CD4-positive, alpha-beta memory T cell (primary cell): ENCODE results near the gene CSTB. TPM values are rescaled to one million over a fixed set of nuclear protein-coding genes. Genes with fewer than 3 reads are reported as not detected.

Source experiments
- CTCF ChIA-PET: fragments of 350-600 bp; sonication (Branson Sonifier 250); formaldehyde crosslinking; loops from one replicate; lab custom pipeline; 2021; ENCODE audit warnings: inconsistent platforms; ENCODE audit not compliant: partially characterized antibody; lab: Charles Lee
- POLR2A ChIA-PET: fragments of 350-600 bp; sonication (Branson Sonifier 250); formaldehyde crosslinking; loops from one replicate; lab custom pipeline; 2021; ENCODE audit not compliant: partially characterized antibody; lab: Charles Lee
- DNase-seq, 5 donors: peaks; one replicate each; pipeline versions ENCODE4 v3.0.0 to v3.0.0-alpha.2; 2020 to 2022; ENCODE audit warnings: mixed read lengths in 1 of 5
- H3K27ac ChIP-seq: one replicate; pipeline ENCODE4 v1.7.0; 2013; ENCODE audit warnings: low read depth, low read length
- H3K27me3 ChIP-seq: 2 replicates; pipeline ENCODE4 v1.7.0; 2013; ENCODE audit warnings: mild to moderate bottlenecking, low read length, moderate library complexity; ENCODE audit not compliant: insufficient read depth
- H3K36me3 ChIP-seq: 2 replicates; pipeline ENCODE4 v1.7.0; 2013; ENCODE audit warnings: mild to moderate bottlenecking, low read length, moderate library complexity; ENCODE audit not compliant: insufficient read depth
- H3K4me1 ChIP-seq: 2 replicates; pipeline ENCODE4 v1.7.0; 2013; ENCODE audit warnings: mild to moderate bottlenecking, low read length, moderate library complexity; ENCODE audit not compliant: insufficient read depth
- H3K4me3 ChIP-seq, 2 donors: one replicate each; pipeline ENCODE4 v1.7.0; 2013; ENCODE audit warnings: low read length in 2 of 2, mild to moderate bottlenecking in 1 of 2
- H3K9me3 ChIP-seq, 2 donors: one replicate each; pipeline ENCODE4 v1.7.0; 2013; ENCODE audit warnings: low read length in 2 of 2, control low read depth in 1 of 2; ENCODE audit not compliant: control insufficient read depth in 1 of 2
- H3K27ac Mint-ChIP-seq, 7 donors: one replicate each; pipeline ENCODE4 v1.8.0; 2020 to 2021; ENCODE audit warnings: mixed read lengths in 7 of 7, mild to moderate bottlenecking in 6 of 7, inconsistent platforms in 3 of 7, moderate library complexity in 3 of 7
- H3K27me3 Mint-ChIP-seq, 2 donors: one replicate each; pipeline ENCODE4 v1.8.0; 2020 to 2021; ENCODE audit warnings: mixed read lengths in 2 of 2
- H3K36me3 Mint-ChIP-seq, 2 donors: one replicate each; pipeline ENCODE4 v1.8.0; 2020 to 2021; ENCODE audit warnings: mixed read lengths in 2 of 2, inconsistent platforms in 1 of 2, mild to moderate bottlenecking in 1 of 2
- H3K4me1 Mint-ChIP-seq, 4 donors: one replicate each; pipeline ENCODE4 v1.8.0; 2020 to 2021; ENCODE audit warnings: mixed read lengths in 4 of 4, mild to moderate bottlenecking in 1 of 4
- H3K4me3 Mint-ChIP-seq, 8 donors: one replicate each; pipeline ENCODE4 v1.8.0; 2020 to 2021; ENCODE audit warnings: mixed read lengths in 8 of 8, mild to moderate bottlenecking in 7 of 8, moderate library complexity in 6 of 8, inconsistent platforms in 3 of 8
- H3K9me3 Mint-ChIP-seq, 8 donors: one replicate each; pipeline ENCODE4 v1.8.0; 2020 to 2021; ENCODE audit warnings: mixed read lengths in 8 of 8, mild to moderate bottlenecking in 5 of 8, inconsistent platforms in 3 of 8, moderate library complexity in 1 of 8
- intact Hi-C: fragments of 100-400 bp; cut with micrococcal nuclease; formaldehyde crosslinking; loops from one replicate; pipeline ENCODE4 v1.15.1; 2023
- polyA plus RNA-seq, 2 donors: library from polyadenylated mRNA; unstranded; fragments of 300-500 nt; fragmentation: Illumina TruSeq; gene quantifications; one replicate each; pipeline ENCODE4 v1.2.3, GENCODE V29; 2021
- total RNA-seq, 2 experiments: library from RNA; stranded (reverse); gene quantifications; one replicate each; pipeline ENCODE4 v1.2.3, GENCODE V29; 2021

CSTB gene
- total and polyA plus RNA-seq, 4 experiments from 2014 or later = 46.0 to 97.0 (median 58.6) TPM

DNA sequence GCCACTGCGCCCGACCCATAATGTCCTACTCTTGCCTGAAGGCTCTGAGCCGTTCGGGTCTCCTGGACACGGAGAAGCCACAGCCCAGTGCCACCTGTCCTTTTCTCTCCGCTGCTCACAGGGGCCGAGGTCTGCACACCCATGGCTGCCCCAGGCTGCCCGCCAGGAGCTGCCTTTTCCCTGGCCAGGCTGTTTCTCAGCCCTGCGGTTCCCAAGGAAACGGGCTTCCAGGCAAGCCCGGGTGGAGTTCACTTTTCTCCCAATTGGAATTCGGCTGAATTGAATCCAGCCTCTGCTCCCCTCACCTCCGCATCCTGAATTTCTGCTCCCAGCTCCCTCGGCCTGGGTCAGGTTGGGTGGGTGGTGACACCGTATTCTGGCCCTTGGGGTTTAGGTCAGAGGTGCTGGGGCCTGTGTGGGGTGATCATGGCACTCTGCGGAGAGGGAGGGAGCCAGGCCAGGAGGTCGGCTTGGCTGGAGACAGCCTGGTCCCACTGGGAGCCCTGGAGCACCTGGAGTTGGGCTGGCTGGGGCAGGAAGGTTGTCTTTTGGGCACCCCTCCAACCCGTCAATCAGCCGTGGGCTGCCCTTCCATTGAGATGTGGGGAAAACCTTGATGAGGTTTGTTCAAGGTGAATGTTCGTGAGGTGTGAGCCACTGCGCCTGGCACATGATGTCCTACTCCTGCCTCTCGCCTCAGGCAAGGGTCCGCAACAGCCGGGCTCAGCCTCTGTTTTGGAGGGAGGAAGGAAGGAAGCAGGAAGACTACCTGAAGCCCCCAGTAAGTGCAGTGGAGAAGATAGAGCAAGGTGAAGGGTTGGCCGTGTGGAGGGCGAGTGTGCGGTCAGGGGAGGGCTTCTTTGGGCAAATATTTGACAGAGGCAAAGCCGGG lies 38.4 kb upstream of the CSTB start:
- H3K36me3 ChIP-seq = no peaks in the 10 kb centered on the region
- Mint-ChIP-seq H3K9me3 (peaks cover 5 to 11% (median 8%) of the 10 kb centered on the region in 8 donors), H3K36me3 (peaks cover 0 to 7% of the 10 kb centered on the region in 2 donors), H3K27me3 (peaks cover 0 to 2% of the 10 kb centered on the region in 2 donors), H3K4me3 (peak overlapping the region in 3 of 8 donors; percentile 29 to 56 (median 31)), H3K4me1 (peaks cover 6 to 10% (median 7%) of the 10 kb centered on the region in 4 donors), H3K27ac (peak overlapping the region in 4 of 7 donors; percentile 15 to 56 (median 38))
- H3K4me1 ChIP-seq = peaks cover 8% of the 10 kb centered on the region
- CTCF ChIA-PET = interaction anchor here (6.6 kb wide), 1 partner anchor 162 kb away, joined by 68 read pairs; no protein-coding TSS in a partner anchor
- intact Hi-C loops = no loop called here
- no peak overlapping the region for H3K27ac ChIP-seq
- H3K9me3 ChIP-seq = peaks cover 0 to 7% of the 10 kb centered on the region in 2 donors
- H3K4me3 ChIP-seq = no peak overlapping the region
- no peaks in the 10 kb centered on the region for H3K27me3 ChIP-seq
- DNase-seq = no peak
- POLR2A ChIA-PET = no interaction called here

DNA sequence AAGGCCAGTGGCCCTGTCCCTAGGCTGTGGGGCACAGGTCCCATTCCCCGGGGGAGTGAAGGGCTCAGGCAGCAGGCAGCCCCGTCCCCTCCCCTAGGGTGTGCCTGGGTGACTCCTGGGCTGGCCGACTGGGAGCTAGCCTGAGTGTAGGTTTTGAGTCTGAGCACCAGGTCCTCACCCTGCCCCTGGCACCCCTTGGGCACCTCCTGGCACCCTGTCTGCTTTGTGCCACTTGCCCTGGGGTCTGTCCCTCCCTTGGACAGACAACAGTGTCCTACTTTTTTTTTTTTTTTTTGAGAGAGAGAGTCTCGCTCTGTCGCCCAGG lies 37.5 kb upstream of the CSTB start:
- Histone ChIP-seq H3K9me3 (peaks cover 0 to 3% of the 10 kb centered on the region in 2 donors), H3K27me3 (no peaks in the 10 kb centered on the region), H3K36me3 (no peaks in the 10 kb centered on the region), H3K4me3 (no peak overlapping the region), H3K27ac (no peak overlapping the region), H3K4me1 (peaks cover 8% of the 10 kb centered on the region)
- H3K9me3 Mint-ChIP-seq = peaks cover 0 to 4% (median 3%) of the 10 kb centered on the region in 8 donors
- H3K27me3 Mint-ChIP-seq = peaks cover 0 to 2% of the 10 kb centered on the region in 2 donors
- CTCF ChIA-PET = interaction anchor here (0.7 to 6.6 kb wide), 2 partner anchors 51 to 163 kb away, joined by 3 to 68 read pairs; no protein-coding TSS in a partner anchor
- no peak for DNase-seq
- intact Hi-C loops = no loop called here
- peaks cover 0 to 2% of the 10 kb centered on the region in 2 donors for H3K36me3 Mint-ChIP-seq
- POLR2A ChIA-PET = no interaction called here
- H3K4me3 Mint-ChIP-seq = no peak overlapping the region
- H3K4me1 Mint-ChIP-seq = peaks cover 6 to 10% (median 7%) of the 10 kb centered on the region in 4 donors
- H3K27ac Mint-ChIP-seq = no peak overlapping the region

DNA sequence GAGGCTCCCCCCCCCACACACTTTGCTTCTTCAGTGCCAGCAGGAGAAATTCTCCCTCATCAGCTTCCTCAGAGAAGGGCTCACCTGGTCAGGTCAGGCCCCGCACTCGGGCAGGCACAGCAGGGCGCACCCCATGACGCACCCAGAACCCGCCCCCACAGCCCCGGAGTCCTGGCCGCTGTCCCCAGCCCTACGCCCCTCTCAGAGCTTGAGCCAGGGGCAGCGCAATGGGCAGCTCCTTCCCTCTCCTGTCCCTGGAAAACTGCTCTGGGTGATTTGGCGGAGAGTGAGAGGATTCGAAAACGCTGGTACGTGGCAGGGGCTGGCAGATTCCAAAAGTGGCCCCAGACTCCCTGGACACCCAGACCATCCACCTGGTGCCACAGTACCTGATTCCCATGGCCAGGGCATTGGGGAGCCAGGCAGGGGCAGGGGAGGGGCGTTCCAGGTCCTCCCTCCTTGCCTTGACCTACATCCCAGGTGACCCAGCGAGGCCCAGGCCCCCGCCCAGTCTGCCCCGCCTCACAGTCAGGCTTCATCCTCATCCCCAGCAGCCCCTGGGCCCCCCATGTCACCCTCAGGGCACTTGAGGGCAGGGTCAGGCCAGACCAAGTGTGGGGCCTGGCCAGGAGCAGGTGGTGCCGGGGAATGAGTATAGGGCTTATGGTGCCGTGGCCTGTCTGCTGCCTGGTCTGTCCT lies 37.0 kb upstream of the CSTB start:
- Mint-ChIP-seq H3K4me1 (peaks cover 6 to 10% (median 7%) of the 10 kb centered on the region in 4 donors), H3K27ac (no peak overlapping the region), H3K9me3 (no peaks in the 10 kb centered on the region), H3K27me3 (peaks cover 0 to 2% of the 10 kb centered on the region in 2 donors), H3K4me3 (no peak overlapping the region), H3K36me3 (no peaks in the 10 kb centered on the region)
- intact Hi-C loops = no loop called here
- no peak for DNase-seq
- no peak overlapping the region for H3K27ac ChIP-seq
- H3K9me3 ChIP-seq = no peaks in the 10 kb centered on the region
- CTCF ChIA-PET = interaction anchor here (0.7 to 7.2 kb wide), 3 partner anchors 51 to 164 kb away, joined by 3 to 68 read pairs (median 39); no protein-coding TSS in a partner anchor
- H3K4me3 ChIP-seq = no peak overlapping the region
- no peaks in the 10 kb centered on the region for H3K36me3 ChIP-seq
- POLR2A ChIA-PET = no interaction called here
- H3K27me3 ChIP-seq = no peaks in the 10 kb centered on the region
- peaks cover 8% of the 10 kb centered on the region for H3K4me1 ChIP-seq

DNA sequence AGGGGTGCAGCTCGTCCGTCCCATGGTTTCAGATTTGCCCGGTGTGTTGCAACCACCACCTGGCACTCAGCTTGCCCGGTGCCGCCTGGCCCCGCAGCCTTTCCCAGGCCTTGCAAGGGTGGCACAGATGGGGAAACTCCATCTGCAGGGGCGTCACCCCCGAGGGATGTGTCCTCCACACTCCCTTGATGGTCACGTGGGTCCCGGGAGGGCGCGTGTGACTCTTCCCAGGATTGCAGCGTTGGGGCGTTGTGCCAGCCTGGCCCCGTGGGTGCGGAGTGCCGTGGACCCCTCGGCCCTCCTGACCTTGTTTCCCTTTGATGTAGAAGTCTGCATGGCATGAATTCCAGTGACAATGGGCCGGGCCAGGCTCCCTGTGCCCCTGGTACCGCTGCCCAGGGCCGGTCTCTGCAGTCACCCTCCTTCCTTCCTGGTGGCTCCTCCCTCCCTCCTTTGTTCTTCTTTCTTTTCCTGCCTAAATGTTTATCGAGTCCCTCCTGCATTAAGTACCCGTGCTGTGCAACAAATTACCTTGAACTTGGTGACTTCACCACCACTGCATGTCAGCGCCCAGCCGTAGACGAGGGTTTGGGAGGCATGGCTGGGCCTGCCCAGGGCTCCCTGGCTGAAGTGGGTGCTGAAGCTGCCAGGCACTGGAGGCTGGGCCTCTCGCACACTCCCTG lies 36.2 kb upstream of the CSTB start:
- H3K27ac Mint-ChIP-seq = no peak overlapping the region
- H3K27ac ChIP-seq = no peak overlapping the region
- no peak overlapping the region for H3K4me3 ChIP-seq
- peaks cover 8% of the 10 kb centered on the region for H3K4me1 ChIP-seq
- H3K4me1 Mint-ChIP-seq = peaks cover 6 to 10% (median 7%) of the 10 kb centered on the region in 4 donors
- ChIA-PET POLR2A (no interaction called here), CTCF (interaction anchor here (1.6 to 7.2 kb wide), 5 partner anchors 11 to 164 kb away, joined by 5 to 68 read pairs (median 9); no protein-coding TSS in a partner anchor)
- H3K27me3 Mint-ChIP-seq = peaks cover 0 to 2% of the 10 kb centered on the region in 2 donors
- H3K4me3 Mint-ChIP-seq = no peak overlapping the region
- no peak for DNase-seq
- H3K9me3 ChIP-seq = no peaks in the 10 kb centered on the region
- intact Hi-C loops = no loop called here
- no peaks in the 10 kb centered on the region for H3K9me3 Mint-ChIP-seq
- no peaks in the 10 kb centered on the region for H3K36me3 Mint-ChIP-seq
- no peaks in the 10 kb centered on the region for H3K36me3 ChIP-seq
- H3K27me3 ChIP-seq = no peaks in the 10 kb centered on the region

DNA sequence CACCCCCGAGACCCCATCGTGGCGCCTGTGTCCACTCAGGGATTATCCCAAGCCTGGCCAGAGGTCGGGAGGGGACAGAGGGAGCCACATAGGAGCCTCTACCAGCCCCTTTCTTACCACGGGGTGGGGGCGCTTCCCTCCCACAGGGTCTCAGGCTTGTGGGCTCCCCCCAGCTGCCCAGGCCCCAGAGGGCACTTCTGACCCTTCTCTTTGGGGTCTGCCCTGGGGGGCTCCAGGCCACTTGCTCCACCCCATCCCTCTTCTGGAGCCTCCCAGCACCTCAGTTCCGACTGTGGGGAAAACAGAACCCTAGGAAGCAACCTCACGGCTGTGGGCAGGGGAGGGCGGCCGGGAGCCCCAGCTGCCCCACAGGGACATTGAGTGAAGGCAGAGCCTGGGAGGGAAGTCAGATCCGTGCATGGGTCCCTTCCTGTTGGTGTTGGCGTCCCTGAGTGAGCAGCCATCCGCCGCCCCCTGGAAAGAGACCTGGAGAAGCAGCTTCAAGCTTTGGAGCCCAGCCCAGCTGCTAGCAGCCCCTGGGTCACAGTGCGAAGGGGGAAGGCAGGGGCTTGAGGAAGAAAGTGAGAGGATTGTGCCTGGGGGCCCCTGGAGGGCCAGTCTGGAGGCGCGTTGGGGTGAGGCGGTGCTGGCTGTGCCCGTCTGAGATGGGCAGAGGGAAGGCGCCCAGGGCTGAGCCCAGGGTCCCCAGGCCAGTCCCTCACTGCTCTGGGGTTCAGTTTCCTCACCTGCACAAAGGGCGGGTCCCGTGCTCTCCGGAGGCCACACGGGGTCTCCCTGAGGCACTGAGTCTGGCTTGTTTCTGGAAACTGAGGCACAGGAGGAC lies 35.4 kb upstream of the CSTB start:
- no peak overlapping the region for H3K27ac Mint-ChIP-seq
- H3K9me3 ChIP-seq = no peaks in the 10 kb centered on the region
- H3K36me3 Mint-ChIP-seq = peaks cover 0 to 1% of the 10 kb centered on the region in 2 donors
- POLR2A ChIA-PET = interaction anchor here (1.0 kb wide), 1 partner anchor 127 kb away, joined by 3 read pairs; no protein-coding TSS in a partner anchor
- DNase-seq = no peak
- intact Hi-C loops = no loop called here
- CTCF ChIA-PET = interaction anchor here (0.7 to 7.2 kb wide), 12 partner anchors 12 to 170 kb away, joined by 3 to 68 read pairs (median 4); no protein-coding TSS in a partner anchor
- no peak overlapping the region for H3K27ac ChIP-seq
- H3K9me3 Mint-ChIP-seq = no peaks in the 10 kb centered on the region
- H3K4me3 ChIP-seq = no peak overlapping the region
- H3K4me1 ChIP-seq = peaks cover 8% of the 10 kb centered on the region
- H3K36me3 ChIP-seq = no peaks in the 10 kb centered on the region
- no peaks in the 10 kb centered on the region for H3K27me3 ChIP-seq
- no peak overlapping the region for H3K4me3 Mint-ChIP-seq
- peaks cover 0 to 2% of the 10 kb centered on the region in 2 donors for H3K27me3 Mint-ChIP-seq
- H3K4me1 Mint-ChIP-seq = peaks cover 6 to 10% (median 7%) of the 10 kb centered on the region in 4 donors
